Measurements from ENCODE around the gene SGK1.
"Not testable (repeated sequence)": the region's sequence is repeated elsewhere in the genome, so short reads cannot be mapped to it uniquely, and the experiment has no call there.

The SGK1 gene

DNA sequence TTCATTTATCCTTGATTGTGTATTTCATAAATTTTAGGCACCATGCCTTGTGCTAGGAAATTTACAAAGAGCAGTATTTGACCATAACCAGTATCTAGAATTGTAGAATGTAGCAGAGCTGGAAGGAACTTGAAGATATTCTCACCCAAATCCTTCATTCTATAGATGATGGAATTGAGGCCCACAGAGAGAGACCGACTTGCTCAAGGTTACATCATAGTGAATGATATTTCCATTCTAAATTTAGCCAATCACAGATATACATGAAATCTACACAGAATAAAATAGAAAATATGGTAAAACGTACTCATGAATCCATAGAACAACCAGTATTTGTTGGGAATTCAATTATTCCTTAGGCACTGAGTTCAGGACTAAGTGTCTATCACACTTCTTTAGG, 10.9 kb upstream of the SGK1 start:
- TF ChIP-seq, protein P1, sequence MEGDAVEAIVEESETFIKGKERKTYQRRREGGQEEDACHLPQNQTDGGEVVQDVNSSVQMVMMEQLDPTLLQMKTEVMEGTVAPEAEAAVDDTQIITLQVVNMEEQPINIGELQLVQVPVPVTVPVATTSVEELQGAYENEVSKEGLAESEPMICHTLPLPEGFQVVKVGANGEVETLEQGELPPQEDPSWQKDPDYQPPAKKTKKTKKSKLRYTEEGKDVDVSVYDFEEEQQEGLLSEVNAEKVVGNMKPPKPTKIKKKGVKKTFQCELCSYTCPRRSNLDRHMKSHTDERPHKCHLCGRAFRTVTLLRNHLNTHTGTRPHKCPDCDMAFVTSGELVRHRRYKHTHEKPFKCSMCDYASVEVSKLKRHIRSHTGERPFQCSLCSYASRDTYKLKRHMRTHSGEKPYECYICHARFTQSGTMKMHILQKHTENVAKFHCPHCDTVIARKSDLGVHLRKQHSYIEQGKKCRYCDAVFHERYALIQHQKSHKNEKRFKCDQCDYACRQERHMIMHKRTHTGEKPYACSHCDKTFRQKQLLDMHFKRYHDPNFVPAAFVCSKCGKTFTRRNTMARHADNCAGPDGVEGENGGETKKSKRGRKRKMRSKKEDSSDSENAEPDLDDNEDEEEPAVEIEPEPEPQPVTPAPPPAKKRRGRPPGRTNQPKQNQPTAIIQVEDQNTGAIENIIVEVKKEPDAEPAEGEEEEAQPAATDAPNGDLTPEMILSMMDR (IDR thresholded peaks at IDR 0.05; ENCODE audit: low read depth, low read length), result no peak
- in situ Hi-C loops (cut with HindIII; ENCODE audit: low sequenced_read_pairs), result no loop called here
- DNase-seq (ENCODE audit: low read depth, low spot score), result no peak
- H3K4me3 ChIP-seq (ENCODE audit: low read depth, low read length), result no peak overlapping the region

DNA sequence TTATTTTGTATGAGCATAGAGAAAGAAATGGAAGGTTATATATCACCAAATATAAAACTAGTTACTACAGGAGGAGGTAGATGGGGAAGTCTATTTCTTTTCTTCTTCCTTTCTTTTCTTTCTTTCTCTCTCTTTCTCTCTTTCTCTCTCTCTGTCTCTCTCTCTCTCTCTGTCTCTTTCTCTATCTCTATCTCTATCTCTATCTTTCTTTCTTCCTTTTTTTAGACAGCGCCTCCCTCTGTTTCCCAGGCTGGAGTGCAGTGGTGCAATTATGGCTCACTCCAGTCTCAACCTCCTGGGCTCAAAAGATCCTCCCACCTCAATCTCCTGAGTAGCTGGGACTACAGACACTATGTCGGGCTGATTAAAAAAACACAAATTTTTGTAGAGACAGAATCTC, 10.2 kb upstream of the SGK1 start:
- in situ Hi-C loops (cut with HindIII; ENCODE audit: low sequenced_read_pairs), result no loop called here

DNA sequence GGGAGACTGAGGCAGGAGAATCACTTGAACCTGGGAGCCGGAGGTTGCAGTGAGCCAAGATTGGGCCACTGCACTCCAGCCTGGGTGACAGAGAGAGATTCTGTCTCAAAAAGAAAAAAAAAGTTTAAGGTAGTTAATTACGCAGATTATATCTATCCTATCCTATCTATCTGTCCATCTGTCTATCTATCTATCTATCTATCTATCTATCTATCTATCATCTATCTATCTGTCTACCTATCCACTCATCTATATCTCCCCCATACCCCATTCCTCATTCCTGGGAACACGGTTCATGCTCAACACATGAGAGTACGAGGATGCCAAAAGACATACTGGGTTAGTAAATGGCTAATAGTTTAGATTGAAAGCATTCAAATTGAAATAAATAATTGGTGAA, 8.3 kb upstream of the SGK1 start:
- DNase-seq (ENCODE audit: low read depth, low spot score); H3K4me3 ChIP-seq (ENCODE audit: low read depth, low read length); in situ Hi-C loops (cut with HindIII; ENCODE audit: low sequenced_read_pairs): not testable (repeated sequence)

More for the DNA sequence above, 10.2 kb upstream of the SGK1 start:
- no peak overlapping the region for H3K4me3 ChIP-seq (ENCODE audit: low read depth, low read length)
- no peak for DNase-seq (ENCODE audit: low read depth, low spot score)
- TF ChIP-seq, protein P1 (IDR thresholded peaks at IDR 0.05; ENCODE audit: low read depth, low read length), result no peak

DNA sequence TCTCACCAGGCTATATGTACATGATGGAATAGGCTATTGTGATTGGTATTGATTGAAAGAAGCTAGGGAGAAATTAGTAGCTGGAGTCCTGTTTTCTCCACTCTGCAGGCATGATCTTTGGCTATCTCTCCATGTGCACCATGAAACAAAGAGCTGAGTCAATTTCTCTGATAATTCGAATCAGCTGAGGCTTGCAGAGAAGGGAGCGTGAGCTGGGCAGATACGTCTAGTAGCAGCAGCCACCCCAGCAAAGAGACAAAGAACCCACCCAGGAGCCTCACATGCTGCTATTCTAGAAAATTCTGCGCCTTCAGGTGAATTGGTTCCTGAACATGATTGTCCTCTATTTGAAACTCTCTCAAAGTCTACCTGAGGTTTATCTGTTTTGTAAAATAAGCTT, 6.9 kb upstream of the SGK1 start:
- no peak overlapping the region for H3K4me3 ChIP-seq (ENCODE audit: low read depth, low read length)

DNA sequence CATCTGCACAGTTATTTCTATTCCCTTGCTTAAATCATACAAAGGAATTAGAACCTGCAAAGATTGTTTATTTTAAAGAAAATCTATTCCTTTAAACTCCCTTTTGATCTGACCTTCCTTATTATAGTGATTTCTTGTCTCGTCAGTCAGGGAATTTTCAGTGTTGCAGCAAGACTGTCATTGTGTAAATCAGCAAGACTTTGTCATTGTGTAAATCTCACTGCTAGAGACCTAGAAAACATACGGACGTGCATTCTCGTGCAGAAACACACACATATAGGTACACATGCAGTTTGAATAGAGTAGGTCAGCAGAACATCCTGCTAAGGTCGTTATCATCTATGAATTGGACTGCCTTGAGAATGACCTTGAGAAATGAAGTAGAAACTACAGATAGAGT, 6.2 kb upstream of the SGK1 start:
- TF ChIP-seq, protein P1 (IDR thresholded peaks at IDR 0.05; ENCODE audit: low read depth, low read length), result no peak
- in situ Hi-C loops (cut with HindIII; ENCODE audit: low sequenced_read_pairs), result no loop called here
- H3K4me3 ChIP-seq (ENCODE audit: low read depth, low read length), result no peak overlapping the region
- no peak for DNase-seq (ENCODE audit: low read depth, low spot score)

More for the DNA sequence above, 6.9 kb upstream of the SGK1 start:
- in situ Hi-C loops (cut with HindIII; ENCODE audit: low sequenced_read_pairs), result no loop called here
- DNase-seq (ENCODE audit: low read depth, low spot score), result no peak
- TF ChIP-seq, protein P1 (IDR thresholded peaks at IDR 0.05; ENCODE audit: low read depth, low read length), result no peak

DNA sequence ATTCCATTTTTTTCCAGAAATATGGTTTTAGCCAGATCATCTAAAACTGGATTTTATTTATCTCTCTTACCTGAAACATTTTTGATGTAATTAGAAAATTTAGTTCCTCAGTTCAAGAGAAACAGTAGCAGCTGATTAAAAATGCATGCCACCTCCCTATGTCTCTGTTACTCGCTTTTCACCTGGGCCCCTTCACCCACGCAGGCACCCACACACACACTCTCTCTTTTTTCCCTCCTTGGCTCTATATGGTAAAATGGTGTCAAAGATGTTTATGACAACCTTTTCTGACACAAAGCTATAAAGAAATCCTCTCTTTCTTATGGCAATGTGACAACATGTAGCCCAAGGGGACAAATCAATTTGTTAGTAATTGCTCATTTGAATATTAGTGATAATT, 5.8 kb upstream of the SGK1 start:
- no peak overlapping the region for H3K4me3 ChIP-seq (ENCODE audit: low read depth, low read length)
- in situ Hi-C loops (cut with HindIII; ENCODE audit: low sequenced_read_pairs), result no loop called here
- TF ChIP-seq, protein P1 (IDR thresholded peaks at IDR 0.05; ENCODE audit: low read depth, low read length), result no peak
- DNase-seq (ENCODE audit: low read depth, low spot score), result no peak

DNA sequence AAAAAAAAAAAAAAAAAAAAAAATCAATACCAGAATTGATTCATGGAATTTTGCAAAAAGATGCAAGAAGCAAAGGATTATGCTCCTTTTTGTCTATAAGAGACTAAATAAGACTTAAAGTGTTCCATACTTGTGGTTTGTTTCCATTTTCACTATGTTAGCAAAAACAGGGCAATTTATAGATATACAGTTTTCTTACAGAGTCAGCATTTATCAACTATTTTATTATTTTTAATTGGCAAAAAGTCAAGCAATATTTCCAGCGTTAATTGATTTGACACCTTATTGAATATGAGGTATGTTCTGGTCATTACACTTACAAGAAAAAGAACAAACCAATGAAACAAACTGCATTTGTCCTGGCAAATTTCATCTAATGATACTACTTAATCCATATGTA, 5.4 kb upstream of the SGK1 start:
- in situ Hi-C loops (cut with HindIII; ENCODE audit: low sequenced_read_pairs), result no loop called here
- no peak overlapping the region for H3K4me3 ChIP-seq (ENCODE audit: low read depth, low read length)
- TF ChIP-seq, protein P1 (IDR thresholded peaks at IDR 0.05; ENCODE audit: low read depth, low read length), result no peak
- DNase-seq (ENCODE audit: low read depth, low spot score), result no peak
